WTC11 (cell line): Measurements from ENCODE around the gene LDHD. TPM values are rescaled to one million over a fixed set of nuclear protein-coding genes. Genes with fewer than 3 reads are reported as not detected.

Source experiments
- ATAC-seq: fragments of 200-7000 bp; cut with Tn5 transposase; 2 replicates; pipeline ENCODE4 v1.10.0; 2021; ENCODE audit warnings: mild to moderate bottlenecking, moderate library complexity
- CTCF ChIA-PET: fragments of 300-600 bp; sonication (Branson Sonifier 250); formaldehyde crosslinking; loops from one replicate; lab custom pipeline; 2021; ENCODE audit warnings: antibody characterized with exemption; lab: Charles Lee
- POLR2A ChIA-PET: fragments of 350-600 bp; sonication (Branson Sonifier 250); formaldehyde crosslinking; loops from one replicate; lab custom pipeline; 2021; ENCODE audit warnings: antibody characterized with exemption; lab: Charles Lee
- DNase-seq: peaks from one replicate; pipeline ENCODE4 v3.0.0; 2021; ENCODE audit warnings: low spot score
- H3K27ac Mint-ChIP-seq: 2 replicates; pipeline ENCODE4 v1.8.0; 2021; ENCODE audit warnings: mixed read lengths
- H3K27me3 Mint-ChIP-seq: 2 replicates; pipeline ENCODE4 v1.8.0; 2021; ENCODE audit warnings: low read depth, mild to moderate bottlenecking, moderate library complexity, mixed read lengths
- H3K36me3 Mint-ChIP-seq: 2 replicates; pipeline ENCODE4 v1.8.0; 2021; ENCODE audit warnings: mixed read lengths
- H3K4me1 Mint-ChIP-seq: 2 replicates; pipeline ENCODE4 v1.8.0; 2022; ENCODE audit warnings: mixed read lengths
- H3K4me3 Mint-ChIP-seq: 2 replicates; pipeline ENCODE4 v1.8.0; 2021; ENCODE audit warnings: mild to moderate bottlenecking, moderate library complexity, mixed read lengths
- H3K9me3 Mint-ChIP-seq: 2 replicates; pipeline ENCODE4 v1.8.0; 2021; ENCODE audit warnings: mixed read lengths
- ATF1 ChIP-seq: sonication (generic); formaldehyde crosslinking; IDR thresholded peaks from 2 replicates; pipeline ENCODE4 v1.8.1; 2023; ENCODE audit warnings: mild to moderate bottlenecking, moderate library complexity, missing genetic modification reagents
- ELF4 ChIP-seq: sonication (generic); formaldehyde crosslinking; IDR thresholded peaks from 2 replicates; pipeline ENCODE4 v1.8.1; 2022; ENCODE audit warnings: low read depth, mild to moderate bottlenecking, moderate library complexity, missing genetic modification reagents
- FOXJ3 ChIP-seq: sonication (generic); formaldehyde crosslinking; IDR thresholded peaks from 2 replicates; pipeline ENCODE4 v1.9.0; 2021; ENCODE audit warnings: missing genetic modification reagents, mild to moderate bottlenecking, borderline replicate concordance
- FOXP4 ChIP-seq: sonication (generic); formaldehyde crosslinking; IDR thresholded peaks from 2 replicates; pipeline ENCODE4 v1.8.0; 2022; ENCODE audit warnings: mild to moderate bottlenecking, missing genetic modification reagents
- HMGA2 ChIP-seq: fragments of 250-450 bp; sonication (Bioruptor Pico); IDR thresholded peaks from 2 replicates; pipeline ENCODE4 v1.4.0; 2021; ENCODE audit warnings: mild to moderate bottlenecking, moderate library complexity
- IRF2 ChIP-seq: sonication (generic); formaldehyde crosslinking; IDR thresholded peaks from 2 replicates; pipeline ENCODE4 v1.8.0; 2022; ENCODE audit warnings: low read depth, missing genetic modification reagents, borderline replicate concordance
- JUN ChIP-seq: sonication (generic); formaldehyde crosslinking; IDR thresholded peaks from 2 replicates; pipeline ENCODE4 v1.8.0; 2023; ENCODE audit warnings: mild to moderate bottlenecking, missing genetic modification reagents
- NFATC4 ChIP-seq: fragments of 250-450 bp; sonication (Bioruptor Pico); IDR thresholded peaks from 2 replicates; pipeline ENCODE4 v1.9.0; 2021; ENCODE audit warnings: mild to moderate bottlenecking
- PRRX2 ChIP-seq: fragments of 250-450 bp; sonication (Bioruptor Pico); IDR thresholded peaks from 2 replicates; pipeline ENCODE4 v1.8.0; 2021; ENCODE audit warnings: mild to moderate bottlenecking
- RORB ChIP-seq: fragments of 250-450 bp; sonication (Bioruptor Pico); IDR thresholded peaks from 2 replicates; pipeline ENCODE4 v1.9.0; 2021; ENCODE audit warnings: mild to moderate bottlenecking
- SMAD3 ChIP-seq: sonication (generic); formaldehyde crosslinking; IDR thresholded peaks from 2 replicates; pipeline ENCODE4 v1.8.0; 2022; ENCODE audit warnings: missing genetic modification reagents, mild to moderate bottlenecking, borderline replicate concordance
- STAT6 ChIP-seq: sonication (generic); formaldehyde crosslinking; conservative IDR thresholded peaks from 2 replicates; pipeline ENCODE4 v1.8.1; 2023; ENCODE audit warnings: mild to moderate bottlenecking, low read depth, missing genetic modification reagents, moderate library complexity
- TEAD1 ChIP-seq: sonication (generic); formaldehyde crosslinking; IDR thresholded peaks from 2 replicates; pipeline ENCODE4 v1.8.0; 2022; ENCODE audit warnings: mild to moderate bottlenecking, missing genetic modification reagents
- TEAD4 ChIP-seq: sonication (generic); formaldehyde crosslinking; IDR thresholded peaks from 2 replicates; pipeline ENCODE4 v1.8.0; 2022; ENCODE audit warnings: mild to moderate bottlenecking, missing genetic modification reagents
- TP53 ChIP-seq: sonication (generic); formaldehyde crosslinking; IDR thresholded peaks from 2 replicates; pipeline ENCODE4 v1.8.1; 2023; ENCODE audit warnings: mild to moderate bottlenecking, missing genetic modification reagents
- ZNF232 ChIP-seq: sonication (generic); formaldehyde crosslinking; IDR thresholded peaks from 2 replicates; pipeline ENCODE4 v1.8.0; 2022; ENCODE audit warnings: mild to moderate bottlenecking, missing genetic modification reagents
- ZNF263 ChIP-seq: sonication (generic); formaldehyde crosslinking; IDR thresholded peaks from 2 replicates; pipeline ENCODE4 v1.8.1; 2022; ENCODE audit warnings: low read depth, mild to moderate bottlenecking, moderate library complexity, missing genetic modification reagents
- ZNF671 ChIP-seq: fragments of 250-450 bp; sonication (Bioruptor Pico); IDR thresholded peaks from 2 replicates; pipeline ENCODE4 v1.8.0; 2021; ENCODE audit warnings: mild to moderate bottlenecking
- total RNA-seq: library from RNA; stranded (reverse); gene quantifications from 3 replicates; pipeline ENCODE4 v1.2.3, GENCODE V29; 2021
- TF ChIP-seq, protein P1 (sequence below): sonication (generic); formaldehyde crosslinking; IDR thresholded peaks from 2 replicates; pipeline ENCODE4 v1.8.1; 2023; ENCODE audit warnings: mild to moderate bottlenecking, missing genetic modification reagents, borderline replicate concordance
- TF ChIP-seq, protein P2 (sequence below): sonication (generic); formaldehyde crosslinking; IDR thresholded peaks from 2 replicates; pipeline ENCODE4 v1.8.0; 2022; ENCODE audit warnings: mild to moderate bottlenecking, missing genetic modification reagents
- TF ChIP-seq, protein P3 (sequence below): fragments of 200-600 bp; IDR thresholded peaks from 2 replicates; pipeline ENCODE4 v1.8.0; 2022; ENCODE audit warnings: antibody characterized with exemption
- TF ChIP-seq, protein P4 (sequence below): sonication (generic); formaldehyde crosslinking; IDR thresholded peaks from 2 replicates; pipeline ENCODE4 v1.8.1; 2022; ENCODE audit warnings: missing genetic modification reagents, borderline replicate concordance

The LDHD gene
- total RNA-seq, 1 experiment from 2014 or later: 12.3 TPM

- DNase-seq: no peak
- no peak for TF ChIP-seq FOXJ3 (CRISPR knock-in tag)
- TF ChIP-seq NFATC4 (CRISPR knock-in tag): no peak
- no peak for TF ChIP-seq ZNF671
- TF ChIP-seq, protein P1, sequence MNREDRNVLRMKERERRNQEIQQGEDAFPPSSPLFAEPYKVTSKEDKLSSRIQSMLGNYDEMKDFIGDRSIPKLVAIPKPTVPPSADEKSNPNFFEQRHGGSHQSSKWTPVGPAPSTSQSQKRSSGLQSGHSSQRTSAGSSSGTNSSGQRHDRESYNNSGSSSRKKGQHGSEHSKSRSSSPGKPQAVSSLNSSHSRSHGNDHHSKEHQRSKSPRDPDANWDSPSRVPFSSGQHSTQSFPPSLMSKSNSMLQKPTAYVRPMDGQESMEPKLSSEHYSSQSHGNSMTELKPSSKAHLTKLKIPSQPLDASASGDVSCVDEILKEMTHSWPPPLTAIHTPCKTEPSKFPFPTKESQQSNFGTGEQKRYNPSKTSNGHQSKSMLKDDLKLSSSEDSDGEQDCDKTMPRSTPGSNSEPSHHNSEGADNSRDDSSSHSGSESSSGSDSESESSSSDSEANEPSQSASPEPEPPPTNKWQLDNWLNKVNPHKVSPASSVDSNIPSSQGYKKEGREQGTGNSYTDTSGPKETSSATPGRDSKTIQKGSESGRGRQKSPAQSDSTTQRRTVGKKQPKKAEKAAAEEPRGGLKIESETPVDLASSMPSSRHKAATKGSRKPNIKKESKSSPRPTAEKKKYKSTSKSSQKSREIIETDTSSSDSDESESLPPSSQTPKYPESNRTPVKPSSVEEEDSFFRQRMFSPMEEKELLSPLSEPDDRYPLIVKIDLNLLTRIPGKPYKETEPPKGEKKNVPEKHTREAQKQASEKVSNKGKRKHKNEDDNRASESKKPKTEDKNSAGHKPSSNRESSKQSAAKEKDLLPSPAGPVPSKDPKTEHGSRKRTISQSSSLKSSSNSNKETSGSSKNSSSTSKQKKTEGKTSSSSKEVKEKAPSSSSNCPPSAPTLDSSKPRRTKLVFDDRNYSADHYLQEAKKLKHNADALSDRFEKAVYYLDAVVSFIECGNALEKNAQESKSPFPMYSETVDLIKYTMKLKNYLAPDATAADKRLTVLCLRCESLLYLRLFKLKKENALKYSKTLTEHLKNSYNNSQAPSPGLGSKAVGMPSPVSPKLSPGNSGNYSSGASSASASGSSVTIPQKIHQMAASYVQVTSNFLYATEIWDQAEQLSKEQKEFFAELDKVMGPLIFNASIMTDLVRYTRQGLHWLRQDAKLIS (CRISPR knock-in tag): no peak
- TF ChIP-seq SMAD3: no peak
- TF ChIP-seq, protein P2, sequence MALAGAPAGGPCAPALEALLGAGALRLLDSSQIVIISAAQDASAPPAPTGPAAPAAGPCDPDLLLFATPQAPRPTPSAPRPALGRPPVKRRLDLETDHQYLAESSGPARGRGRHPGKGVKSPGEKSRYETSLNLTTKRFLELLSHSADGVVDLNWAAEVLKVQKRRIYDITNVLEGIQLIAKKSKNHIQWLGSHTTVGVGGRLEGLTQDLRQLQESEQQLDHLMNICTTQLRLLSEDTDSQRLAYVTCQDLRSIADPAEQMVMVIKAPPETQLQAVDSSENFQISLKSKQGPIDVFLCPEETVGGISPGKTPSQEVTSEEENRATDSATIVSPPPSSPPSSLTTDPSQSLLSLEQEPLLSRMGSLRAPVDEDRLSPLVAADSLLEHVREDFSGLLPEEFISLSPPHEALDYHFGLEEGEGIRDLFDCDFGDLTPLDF (CRISPR knock-in tag): no peak
- no peak for TF ChIP-seq TP53 (CRISPR knock-in tag)
- no peak for TF ChIP-seq FOXP4
- CTCF ChIA-PET: interaction anchor here (1.6 kb wide), 1 partner anchor 17 kb away, joined by 6 read pairs; no protein-coding TSS in a partner anchor
- Mint-ChIP-seq H3K36me3 (peaks cover 25% of the 10 kb centered on the region), H3K9me3 (peaks cover 28% of the 10 kb centered on the region), H3K4me3 (no peak overlapping the region), H3K27ac (no peak overlapping the region), H3K27me3 (no peaks in the 10 kb centered on the region; the same call in 1 of the 2 replicates), H3K4me1 (peaks cover 13% of the 10 kb centered on the region)
- no peak for ATAC-seq
- POLR2A ChIA-PET: no interaction called here
Observed at GRCh38 chr16:75127713-75128415, 11.3 kb upstream of the LDHD start.

GRCh38 chr16:75122609-75123008, 6.0 kb upstream of the LDHD start:
- Mint-ChIP-seq H3K36me3 (peaks cover 27% of the 10 kb centered on the region), H3K4me1 (peaks cover 23% of the 10 kb centered on the region), H3K4me3 (no peak overlapping the region), H3K27me3 (no peaks in the 10 kb centered on the region), H3K9me3 (peaks cover 30% of the 10 kb centered on the region), H3K27ac (no peak overlapping the region)
- no peak for ATAC-seq
- no peak for TF ChIP-seq IRF2
- TF ChIP-seq HMGA2 (CRISPR knock-in tag): no peak
- no peak for TF ChIP-seq RORB
- no peak for TF ChIP-seq ZNF232 (CRISPR knock-in tag)
- TF ChIP-seq, protein P3, sequence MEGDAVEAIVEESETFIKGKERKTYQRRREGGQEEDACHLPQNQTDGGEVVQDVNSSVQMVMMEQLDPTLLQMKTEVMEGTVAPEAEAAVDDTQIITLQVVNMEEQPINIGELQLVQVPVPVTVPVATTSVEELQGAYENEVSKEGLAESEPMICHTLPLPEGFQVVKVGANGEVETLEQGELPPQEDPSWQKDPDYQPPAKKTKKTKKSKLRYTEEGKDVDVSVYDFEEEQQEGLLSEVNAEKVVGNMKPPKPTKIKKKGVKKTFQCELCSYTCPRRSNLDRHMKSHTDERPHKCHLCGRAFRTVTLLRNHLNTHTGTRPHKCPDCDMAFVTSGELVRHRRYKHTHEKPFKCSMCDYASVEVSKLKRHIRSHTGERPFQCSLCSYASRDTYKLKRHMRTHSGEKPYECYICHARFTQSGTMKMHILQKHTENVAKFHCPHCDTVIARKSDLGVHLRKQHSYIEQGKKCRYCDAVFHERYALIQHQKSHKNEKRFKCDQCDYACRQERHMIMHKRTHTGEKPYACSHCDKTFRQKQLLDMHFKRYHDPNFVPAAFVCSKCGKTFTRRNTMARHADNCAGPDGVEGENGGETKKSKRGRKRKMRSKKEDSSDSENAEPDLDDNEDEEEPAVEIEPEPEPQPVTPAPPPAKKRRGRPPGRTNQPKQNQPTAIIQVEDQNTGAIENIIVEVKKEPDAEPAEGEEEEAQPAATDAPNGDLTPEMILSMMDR: no peak
- no peak for TF ChIP-seq ELF4 (CRISPR knock-in tag)
- TF ChIP-seq, protein P4, sequence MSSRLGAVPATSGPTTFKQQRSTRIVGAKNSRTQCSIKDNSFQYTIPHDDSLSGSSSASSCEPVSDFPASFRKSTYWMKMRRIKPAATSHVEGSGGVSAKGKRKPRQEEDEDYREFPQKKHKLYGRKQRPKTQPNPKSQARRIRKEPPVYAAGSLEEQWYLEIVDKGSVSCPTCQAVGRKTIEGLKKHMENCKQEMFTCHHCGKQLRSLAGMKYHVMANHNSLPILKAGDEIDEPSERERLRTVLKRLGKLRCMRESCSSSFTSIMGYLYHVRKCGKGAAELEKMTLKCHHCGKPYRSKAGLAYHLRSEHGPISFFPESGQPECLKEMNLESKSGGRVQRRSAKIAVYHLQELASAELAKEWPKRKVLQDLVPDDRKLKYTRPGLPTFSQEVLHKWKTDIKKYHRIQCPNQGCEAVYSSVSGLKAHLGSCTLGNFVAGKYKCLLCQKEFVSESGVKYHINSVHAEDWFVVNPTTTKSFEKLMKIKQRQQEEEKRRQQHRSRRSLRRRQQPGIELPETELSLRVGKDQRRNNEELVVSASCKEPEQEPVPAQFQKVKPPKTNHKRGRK (CRISPR knock-in tag): no peak
- TF ChIP-seq ZNF263 (CRISPR knock-in tag): no peak
- TF ChIP-seq ATF1 (CRISPR knock-in tag): no peak
- TF ChIP-seq PRRX2: no peak
- TF ChIP-seq JUN: no peak
- TF ChIP-seq TEAD4 (CRISPR knock-in tag): no peak
- TF ChIP-seq TEAD1 (CRISPR knock-in tag): no peak
- no peak for TF ChIP-seq STAT6 (CRISPR knock-in tag)
- ChIA-PET CTCF (interaction anchor here (0.6 to 5.4 kb wide), 4 partner anchors 8 to 58 kb away, joined by 4 to 36 read pairs (median 6); no protein-coding TSS in a partner anchor), POLR2A (no interaction called here)
- no peak for DNase-seq
